ENCODE measurements around the gene FOXN3. TPM values are rescaled to one million over a fixed set of nuclear protein-coding genes. Genes with fewer than 3 reads are reported as not detected.

FOXN3 gene
- total and polyA plus RNA-seq, 2 donors (not counting 3 experiments of a cell fraction or from before 2014, with no cell fraction given), result 16.9 to 41.8 TPM

- H4K20me1 ChIP-seq (replicated peaks; ENCODE audit: control insufficient read depth, extremely low read depth, insufficient read depth, low read length), result no peaks in the 10 kb centered on the region
- CTCF ChIA-PET, result no interaction called here
- no peaks in the 10 kb centered on the region for H3K79me2 ChIP-seq (ENCODE audit: control insufficient read depth, insufficient read depth, low read length)
- POLR2A ChIA-PET, result no interaction called here
- no peak overlapping the region for H3K27ac ChIP-seq (ENCODE audit: insufficient read depth, low read depth, low read length)
- H3K9me3 ChIP-seq (replicated peaks; ENCODE audit: control insufficient read depth, insufficient read depth, low read length), result no peaks in the 10 kb centered on the region
- H2AFZ ChIP-seq (ENCODE audit: low read depth, low read length), result no peak overlapping the region
- peaks cover 0 to 6% of the 10 kb centered on the region in 2 experiments for H3K36me3 ChIP-seq (ENCODE audit: control insufficient read depth in 2 of 2, extremely low read depth in 1 of 2, insufficient read depth in 2 of 2, low read length in 2 of 2)
- dilution Hi-C loops (cut with MboI; ENCODE audit: extremely low pct_ligation_motif_present, low sequenced_read_pairs) (no loop called here), intact Hi-C loops (cut with micrococcal nuclease) (no loop called here)
- H3K9ac ChIP-seq (replicated peaks; ENCODE audit: extremely low read depth, insufficient read depth, low read length), result no peak overlapping the region
- H3K4me1 ChIP-seq (ENCODE audit: control insufficient read depth, extremely low read depth, insufficient read depth, low read length), result peaks cover 14% of the 10 kb centered on the region
- no peak for TF ChIP-seq POLR2A (IDR thresholded peaks at IDR 0.05; ENCODE audit: low read depth, low read length)
- TF ChIP-seq MYC (IDR thresholded peaks at IDR 0.05; ENCODE audit: low read depth, low read length), result no peak
- no peak for TF ChIP-seq MAX (IDR thresholded peaks at IDR 0.05; ENCODE audit: insufficient read depth, insufficient read length)
- TF ChIP-seq FOS (IDR thresholded peaks at IDR 0.05; ENCODE audit: borderline replicate concordance, insufficient read depth, low read length), result no peak
- TF ChIP-seq POLR2AphosphoS5 (IDR thresholded peaks at IDR 0.05; ENCODE audit: insufficient read depth, low read depth, low read length), result no peak
- TF ChIP-seq JUN (IDR thresholded peaks at IDR 0.05; ENCODE audit: borderline replicate concordance, insufficient read depth, insufficient read length, low read depth), result no peak
- no peak for TF ChIP-seq GATA2 (IDR thresholded peaks at IDR 0.05; ENCODE audit: insufficient read depth, insufficient read length, low read depth, low read length)
- TF ChIP-seq CTCF (IDR thresholded peaks at IDR 0.05; ENCODE audit: extremely low read depth in 1 of 2, insufficient read depth in 1 of 2, low read depth in 1 of 2, low read length in 2 of 2), result no peak
- no peak for TF ChIP-seq EZH2 (IDR thresholded peaks at IDR 0.05; ENCODE audit: borderline replicate concordance, low read depth, low read length, severe bottlenecking)
- H3K27me3 ChIP-seq (ENCODE audit: control insufficient read depth in 2 of 2, insufficient read depth in 2 of 2, low read length in 2 of 2), result no peaks in the 10 kb centered on the region
- DNase-seq (ENCODE audit: low read depth, low spot score), result no peak
- FAIRE-seq, result no peak
- no TSS peak for BruUV-seq (replicated peaks)
- no peak overlapping the region for H3K4me2 ChIP-seq (ENCODE audit: insufficient read depth, low read length)
- H3K9me1 ChIP-seq (replicated peaks; ENCODE audit: control insufficient read depth, extremely low read depth, insufficient read depth, low read length), result no peaks in the 10 kb centered on the region
- no peak overlapping the region for H3K4me3 ChIP-seq (replicated peaks in 1 of 3; ENCODE audit: insufficient read depth in 1 of 3, low read depth in 1 of 3, low read length in 3 of 3)
These were observed 68.3 kb downstream of the FOXN3 start for GRCh38 chr14:89348722-89349121.
